T-helper 1 cell treated with Interleukin-12 subunit alpha and Interleukin-12 subunit beta and Interleukin-4 antibody, amounts not matched to agents 30 μg/mL and 1 μg/mL, for 36 hours (primary cell): ENCODE results near the gene SUCO.

Experiments
- H3K27ac Mint-ChIP-seq: one replicate; pipeline ENCODE4 v1.8.0; 2021; ENCODE audit warnings: mild to moderate bottlenecking, mixed read lengths
- H3K27me3 Mint-ChIP-seq: one replicate; pipeline ENCODE4 v1.8.0; 2021; ENCODE audit warnings: low read depth, mixed read lengths
- H3K36me3 Mint-ChIP-seq: one replicate; pipeline ENCODE4 v1.8.0; 2021; ENCODE audit warnings: low read depth, mixed read lengths
- H3K4me1 Mint-ChIP-seq: one replicate; pipeline ENCODE4 v1.8.0; 2021; ENCODE audit warnings: low read depth, mixed read lengths
- H3K4me3 Mint-ChIP-seq: one replicate; pipeline ENCODE4 v1.8.0; 2021; ENCODE audit warnings: mild to moderate bottlenecking, moderate library complexity, mixed read lengths
- H3K9me3 Mint-ChIP-seq: one replicate; pipeline ENCODE4 v1.8.0; 2021; ENCODE audit warnings: mixed read lengths

SUCO gene

DNA sequence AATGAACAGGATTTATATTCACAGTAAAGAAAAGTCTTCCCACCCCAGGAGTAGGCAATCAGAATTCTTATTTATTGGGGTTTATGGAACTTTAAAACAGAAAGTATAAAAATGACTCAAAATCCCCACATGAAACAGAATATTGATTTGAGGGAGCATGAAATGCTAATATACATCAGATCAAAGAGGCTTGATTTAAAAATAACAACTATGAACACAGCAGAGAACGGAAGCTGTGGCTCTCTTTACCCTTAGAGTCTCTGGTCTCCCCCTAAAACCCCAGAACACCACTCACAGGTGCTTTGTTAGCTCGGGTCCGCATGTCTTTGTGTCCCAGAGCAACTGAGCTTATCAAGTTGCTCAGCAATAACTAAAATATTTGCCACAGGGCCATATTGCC is 94.8 kb downstream of the SUCO start:
- H3K36me3 Mint-ChIP-seq, result peaks cover under 1% of the 10 kb centered on the region
- peaks cover 22% of the 10 kb centered on the region for H3K4me1 Mint-ChIP-seq
- peaks cover 33% of the 10 kb centered on the region for H3K27me3 Mint-ChIP-seq
- H3K4me3 Mint-ChIP-seq, result no peak overlapping the region
- H3K27ac Mint-ChIP-seq, result no peak overlapping the region
- no peaks in the 10 kb centered on the region for H3K9me3 Mint-ChIP-seq

DNA sequence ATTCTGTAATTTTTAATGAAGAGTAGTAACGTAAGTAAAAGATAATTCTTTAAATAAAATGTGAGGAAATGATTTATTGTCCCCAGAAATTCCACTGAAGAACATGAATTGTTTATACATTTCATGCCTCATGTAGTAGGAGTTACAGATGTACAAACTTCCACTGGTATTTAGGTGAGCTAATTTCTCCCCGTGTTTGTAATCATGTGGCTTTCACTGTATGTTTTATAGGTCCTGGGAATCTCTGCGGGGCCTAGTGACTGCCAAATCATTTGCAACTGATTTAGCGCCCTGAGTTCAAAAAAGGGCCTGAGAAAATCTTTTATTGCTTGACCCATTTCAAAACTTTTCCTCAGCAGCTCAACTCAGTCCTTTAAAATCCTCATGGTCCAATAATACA is 95.5 kb downstream of the SUCO start:
- Mint-ChIP-seq H3K4me1 (peaks cover 22% of the 10 kb centered on the region), H3K27ac (no peak overlapping the region), H3K36me3 (no peaks in the 10 kb centered on the region), H3K27me3 (peaks cover 33% of the 10 kb centered on the region), H3K4me3 (no peak overlapping the region), H3K9me3 (no peaks in the 10 kb centered on the region)

DNA sequence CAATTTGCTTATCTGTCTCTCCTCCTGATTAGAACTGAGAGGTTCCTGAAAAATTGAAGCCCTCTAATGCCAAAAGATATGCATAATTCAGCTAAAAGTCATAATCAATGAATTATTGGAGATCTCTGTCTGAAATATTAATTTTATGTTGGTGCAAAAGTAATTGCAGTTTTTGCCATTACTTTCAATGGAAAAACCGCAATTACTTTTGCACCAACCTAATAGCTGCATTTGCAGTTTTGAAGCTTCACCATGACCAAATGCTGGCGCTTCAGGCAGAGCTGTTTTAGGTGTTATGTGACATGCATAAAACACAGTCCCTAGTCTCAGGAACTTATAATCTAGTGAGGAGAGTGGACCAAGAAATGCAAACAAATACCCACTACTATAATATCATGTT is 96.2 kb downstream of the SUCO start:
- Mint-ChIP-seq H3K9me3 (no peaks in the 10 kb centered on the region), H3K4me1 (peaks cover 22% of the 10 kb centered on the region)

DNA sequence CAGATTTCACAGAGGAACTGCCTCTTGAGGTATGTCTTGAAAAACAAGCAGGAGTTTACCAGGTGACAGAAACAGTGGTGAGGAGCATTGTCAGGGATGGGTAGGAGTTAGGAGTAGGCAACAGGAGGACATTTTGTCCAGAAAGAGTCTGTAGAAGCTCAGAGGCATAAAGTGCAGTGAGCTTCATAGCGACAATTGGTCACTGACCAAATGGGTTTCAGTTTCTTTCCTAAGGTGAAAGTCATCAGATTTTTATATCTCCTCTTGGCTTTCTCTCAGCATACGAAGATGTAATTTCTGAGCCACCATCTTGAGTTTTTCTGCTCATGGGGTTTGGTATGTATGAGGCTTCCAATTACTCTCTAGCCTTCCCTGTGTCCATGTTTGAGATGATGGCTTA is 96.7 kb downstream of the SUCO start:
- no peak overlapping the region for H3K27ac Mint-ChIP-seq
- H3K9me3 Mint-ChIP-seq, result no peaks in the 10 kb centered on the region
- H3K4me3 Mint-ChIP-seq, result no peak overlapping the region
- H3K27me3 Mint-ChIP-seq, result peaks cover 30% of the 10 kb centered on the region
- no peaks in the 10 kb centered on the region for H3K36me3 Mint-ChIP-seq
- peaks cover 22% of the 10 kb centered on the region for H3K4me1 Mint-ChIP-seq

More for the DNA sequence above, 96.2 kb downstream of the SUCO start:
- no peak overlapping the region for H3K4me3 Mint-ChIP-seq
- H3K36me3 Mint-ChIP-seq, result no peaks in the 10 kb centered on the region
- H3K27ac Mint-ChIP-seq, result no peak overlapping the region
- peaks cover 30% of the 10 kb centered on the region for H3K27me3 Mint-ChIP-seq

DNA sequence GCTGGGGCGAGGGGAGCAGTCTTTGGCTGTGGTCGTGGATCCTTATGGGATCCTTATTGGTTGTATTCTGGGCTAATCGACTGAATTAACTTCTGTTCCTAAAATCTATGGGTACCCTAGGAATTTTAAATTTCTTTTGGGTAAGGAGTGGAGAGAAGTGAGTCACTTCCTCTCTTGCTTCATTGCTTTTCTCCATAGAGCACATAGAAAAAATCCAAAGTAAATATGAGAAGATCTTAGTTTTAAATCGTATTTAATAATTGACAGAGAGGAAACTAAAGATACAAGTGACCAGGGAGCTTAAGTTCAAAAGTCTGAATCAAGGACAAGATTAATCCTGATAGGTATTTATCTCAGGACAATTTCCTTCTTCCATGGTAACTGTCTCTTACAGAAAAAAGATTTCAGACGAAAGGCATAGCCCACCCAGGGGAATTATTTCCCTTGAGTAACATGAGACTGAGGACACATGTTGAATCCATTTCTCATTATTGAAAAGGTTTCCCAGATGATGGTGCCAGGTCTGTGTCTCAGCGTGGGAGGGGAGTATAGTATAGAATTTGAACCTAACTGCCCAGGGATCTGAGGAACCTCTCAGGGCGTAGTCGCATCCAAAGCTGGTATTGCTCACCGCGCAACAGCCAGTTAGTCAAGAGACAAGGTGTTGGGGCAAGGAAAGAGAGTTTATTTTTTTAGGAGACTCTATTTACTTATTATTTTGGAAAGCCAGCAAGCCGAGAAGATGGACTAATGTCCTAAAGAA is 97.3 kb downstream of the SUCO start:
- Mint-ChIP-seq H3K4me3 (no peak overlapping the region), H3K27me3 (peaks cover 30% of the 10 kb centered on the region), H3K9me3 (no peaks in the 10 kb centered on the region), H3K27ac (peak overlapping the region; percentile 31), H3K4me1 (peaks cover 22% of the 10 kb centered on the region), H3K36me3 (no peaks in the 10 kb centered on the region)

DNA sequence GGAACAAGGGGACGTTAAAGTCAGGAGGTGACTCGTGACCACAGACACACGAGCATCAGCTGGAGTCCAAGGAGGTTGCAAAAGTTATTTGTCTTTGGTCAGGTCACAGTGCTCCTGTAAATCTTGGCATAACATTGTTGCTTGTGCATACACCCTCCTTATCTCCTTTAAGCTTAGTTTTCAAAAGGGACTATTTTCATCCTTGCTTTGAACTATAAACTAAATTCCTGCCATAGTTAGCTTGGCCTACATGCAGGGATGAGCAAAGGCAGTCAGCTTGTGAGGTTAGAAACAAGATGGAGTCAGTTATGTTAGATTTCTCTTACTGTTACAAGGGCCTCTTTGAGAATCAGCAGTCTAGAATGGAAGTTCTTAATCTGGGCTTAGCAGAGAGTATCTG is 97.9 kb downstream of the SUCO start:
- no peaks in the 10 kb centered on the region for H3K36me3 Mint-ChIP-seq
- no peak overlapping the region for H3K27ac Mint-ChIP-seq
- H3K27me3 Mint-ChIP-seq, result peaks cover 28% of the 10 kb centered on the region

DNA sequence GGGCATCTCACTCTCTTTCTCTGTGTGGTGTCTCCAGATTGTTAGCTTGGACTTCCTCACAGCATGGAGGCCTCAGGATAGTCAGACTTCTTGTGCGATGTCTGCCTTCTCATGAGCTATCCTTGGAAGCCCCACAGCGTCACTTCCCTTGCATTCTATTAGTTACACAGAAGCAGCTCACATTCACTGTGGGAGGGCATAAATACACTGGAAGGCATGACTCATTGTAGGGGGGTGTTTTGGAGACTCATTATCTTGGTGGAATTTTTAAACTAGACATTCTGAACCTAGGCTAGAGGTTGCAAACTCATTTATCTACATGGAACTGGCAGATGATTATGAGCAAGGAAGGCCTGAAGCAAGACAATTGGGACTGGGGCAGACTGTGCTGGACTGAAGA is 104.6 kb downstream of the SUCO start:
- H3K27ac Mint-ChIP-seq, result peak overlapping the region; percentile 16
- peaks cover 29% of the 10 kb centered on the region for H3K27me3 Mint-ChIP-seq
- peaks cover 9% of the 10 kb centered on the region for H3K36me3 Mint-ChIP-seq
- no peak overlapping the region for H3K4me3 Mint-ChIP-seq
- H3K4me1 Mint-ChIP-seq, result peaks cover 46% of the 10 kb centered on the region
- peaks cover 6% of the 10 kb centered on the region for H3K9me3 Mint-ChIP-seq

More for the DNA sequence above, 97.9 kb downstream of the SUCO start:
- Mint-ChIP-seq H3K4me1 (peaks cover 22% of the 10 kb centered on the region), H3K4me3 (no peak overlapping the region), H3K9me3 (no peaks in the 10 kb centered on the region)

DNA sequence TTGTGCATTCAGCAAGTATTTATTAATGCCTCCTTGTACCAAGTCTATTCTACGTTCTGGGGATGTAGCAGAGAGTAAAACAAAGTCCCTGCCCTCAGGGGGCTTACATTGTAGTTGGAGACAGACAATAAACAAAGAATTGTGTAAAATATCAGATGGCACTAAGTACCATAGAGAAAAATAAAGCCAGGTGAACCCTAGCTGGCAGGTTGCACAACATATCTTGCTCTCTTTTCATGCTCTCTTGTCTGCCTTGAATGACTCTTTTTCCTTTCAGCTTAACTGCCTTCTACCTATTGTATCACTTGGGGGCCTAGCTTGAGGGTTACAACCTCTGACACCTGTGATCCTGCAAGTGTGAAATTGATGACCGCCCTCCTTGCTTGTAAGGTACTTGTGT is 105.3 kb downstream of the SUCO start:
- peaks cover 9% of the 10 kb centered on the region for H3K36me3 Mint-ChIP-seq
- H3K27ac Mint-ChIP-seq, result peak overlapping the region; percentile 92
- H3K4me1 Mint-ChIP-seq, result peaks cover 49% of the 10 kb centered on the region
- H3K9me3 Mint-ChIP-seq, result peaks cover 6% of the 10 kb centered on the region
- H3K4me3 Mint-ChIP-seq, result peak overlapping the region; percentile 68
- H3K27me3 Mint-ChIP-seq, result peaks cover 28% of the 10 kb centered on the region

DNA sequence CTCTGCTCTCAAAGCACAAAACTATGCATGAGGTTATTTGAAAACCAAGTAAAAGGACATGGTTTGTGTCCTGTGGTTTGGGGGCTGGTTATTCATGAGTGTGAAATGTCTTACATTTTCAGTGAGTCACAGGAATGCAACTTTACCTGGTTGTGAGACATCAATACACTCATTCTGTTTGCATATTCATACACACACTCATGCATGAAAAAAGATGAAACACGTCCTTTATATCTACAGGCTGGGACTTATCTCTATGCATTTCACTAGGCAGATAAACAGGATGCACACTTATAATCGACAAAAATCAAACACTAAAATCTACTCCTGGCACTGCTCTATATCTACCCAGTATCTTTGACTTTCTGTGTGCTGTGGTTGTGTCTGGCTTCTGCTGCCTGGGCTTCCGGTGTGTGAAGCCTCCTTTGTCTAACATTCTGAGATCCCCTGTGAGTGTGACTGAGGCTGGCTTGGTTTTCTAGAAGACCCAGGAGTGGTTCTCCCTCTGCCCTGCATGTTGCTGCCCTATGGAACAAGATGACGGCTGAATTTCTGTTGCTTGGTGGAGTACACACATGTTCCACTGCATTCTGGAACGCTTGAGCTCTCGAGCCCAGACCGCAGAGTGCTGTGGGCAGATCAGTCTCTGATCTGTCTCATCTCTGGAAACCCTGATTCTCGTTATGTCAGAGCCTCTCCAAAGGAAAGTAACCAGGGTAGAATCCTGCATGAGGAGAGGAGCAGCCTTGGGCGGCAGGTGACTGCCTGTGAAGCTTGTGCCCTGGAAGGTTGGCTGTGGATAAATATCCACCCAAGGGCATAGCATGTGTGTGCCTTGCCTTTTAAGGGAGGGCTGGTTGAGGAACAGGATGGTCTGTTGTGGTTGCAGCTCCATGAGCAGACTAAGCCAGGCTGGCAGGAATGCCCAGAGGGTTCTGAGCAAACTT is 106.2 kb downstream of the SUCO start:
- Mint-ChIP-seq H3K36me3 (peaks cover 9% of the 10 kb centered on the region), H3K27me3 (peaks cover 28% of the 10 kb centered on the region), H3K4me3 (peak overlapping the region; percentile 68), H3K4me1 (peaks cover 58% of the 10 kb centered on the region), H3K27ac (peak overlapping the region; percentile 92), H3K9me3 (peaks cover 6% of the 10 kb centered on the region)

DNA sequence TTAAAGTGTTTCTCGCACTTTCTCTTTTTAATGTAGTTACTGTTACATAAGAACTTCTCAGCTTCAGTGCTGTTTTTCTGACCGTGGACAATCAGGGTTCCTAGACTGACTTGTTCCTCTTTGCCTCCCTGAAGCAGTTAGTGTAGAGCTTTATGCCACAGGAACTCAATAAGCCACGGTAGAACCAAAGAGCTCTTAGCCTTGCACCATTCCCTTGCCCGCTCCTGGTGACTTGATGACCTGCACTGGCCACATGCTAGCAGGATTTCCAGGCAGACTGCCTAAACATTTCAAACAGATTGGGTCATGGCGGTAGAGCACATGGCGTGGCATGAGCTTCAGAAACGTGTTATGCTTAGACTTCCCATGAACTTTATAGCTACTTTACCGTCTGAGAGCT is 107.2 kb downstream of the SUCO start:
- H3K9me3 Mint-ChIP-seq, result peaks cover 6% of the 10 kb centered on the region
- H3K27ac Mint-ChIP-seq, result peak overlapping the region; percentile 32
- H3K4me1 Mint-ChIP-seq, result peaks cover 66% of the 10 kb centered on the region
- H3K4me3 Mint-ChIP-seq, result peak overlapping the region; percentile 45
- H3K36me3 Mint-ChIP-seq, result peaks cover 9% of the 10 kb centered on the region
- H3K27me3 Mint-ChIP-seq, result peaks cover 31% of the 10 kb centered on the region

DNA sequence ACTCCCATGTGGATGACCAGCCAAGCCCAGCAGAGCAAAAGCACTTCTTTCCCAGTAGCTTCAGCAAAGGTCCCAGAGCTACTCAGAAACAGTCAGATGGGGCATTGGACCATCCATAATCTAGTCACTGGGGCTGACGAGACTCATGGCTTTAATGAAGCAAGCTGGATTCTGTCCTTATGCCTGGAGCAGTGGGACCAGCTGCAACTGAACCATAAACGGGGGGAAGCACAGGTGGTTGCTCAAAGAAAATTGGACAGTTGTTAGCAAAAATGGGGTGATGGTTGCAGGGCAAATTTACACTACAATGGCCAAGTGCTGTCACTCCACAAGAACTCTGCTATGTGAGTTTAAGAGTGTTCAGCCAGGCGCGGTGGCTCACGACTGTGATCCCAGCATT is 108.5 kb downstream of the SUCO start:
- Mint-ChIP-seq H3K27me3 (peaks cover 37% of the 10 kb centered on the region), H3K4me1 (peaks cover 71% of the 10 kb centered on the region), H3K27ac (no peak overlapping the region), H3K4me3 (no peak overlapping the region), H3K9me3 (peaks cover 6% of the 10 kb centered on the region), H3K36me3 (peaks cover 9% of the 10 kb centered on the region)

DNA sequence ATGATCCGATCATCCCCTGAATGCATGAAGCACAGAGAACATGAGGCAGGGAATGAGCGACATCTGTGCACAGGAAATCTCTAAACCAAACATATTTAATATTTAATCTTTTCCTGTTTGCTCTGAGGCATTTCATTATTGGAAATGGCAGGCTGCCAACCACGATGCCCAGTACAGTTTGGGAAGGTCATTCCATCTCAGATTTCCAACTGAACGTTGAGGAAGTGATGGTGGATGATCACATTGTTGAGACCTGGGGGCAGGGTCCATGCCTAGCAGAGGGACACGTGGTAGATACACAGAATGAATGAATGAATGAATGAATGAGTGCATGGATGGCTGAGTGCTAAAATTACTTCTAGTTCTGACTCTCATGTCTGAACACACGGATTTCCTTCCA is 110.0 kb downstream of the SUCO start:
- H3K9me3 Mint-ChIP-seq, result no peaks in the 10 kb centered on the region
- H3K27ac Mint-ChIP-seq, result no peak overlapping the region
- H3K4me1 Mint-ChIP-seq, result peaks cover 77% of the 10 kb centered on the region
- peaks cover 32% of the 10 kb centered on the region for H3K27me3 Mint-ChIP-seq
- H3K4me3 Mint-ChIP-seq, result no peak overlapping the region
- peaks cover 2% of the 10 kb centered on the region for H3K36me3 Mint-ChIP-seq

DNA sequence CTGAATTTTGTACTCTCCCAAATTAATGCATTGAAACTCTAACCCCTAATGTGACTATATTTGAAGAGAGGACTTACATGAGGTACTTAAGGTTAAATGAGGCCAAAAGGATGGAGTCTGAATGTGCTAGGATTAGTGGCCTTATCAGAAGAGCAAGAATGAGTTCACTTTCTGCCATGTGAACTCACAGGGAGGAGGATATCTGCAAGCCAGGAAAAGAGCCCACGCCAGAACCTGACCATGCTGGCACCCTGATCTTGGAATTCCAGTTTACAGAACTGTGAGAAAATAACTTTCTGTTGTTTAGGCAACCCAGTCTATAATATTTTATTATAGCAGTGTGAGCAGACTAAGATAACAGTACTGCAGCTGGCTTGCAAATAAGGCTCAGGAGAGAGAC is 113.7 kb downstream of the SUCO start:
- H3K4me3 Mint-ChIP-seq, result no peak overlapping the region
- peaks cover 32% of the 10 kb centered on the region for H3K27me3 Mint-ChIP-seq
- H3K27ac Mint-ChIP-seq, result peak overlapping the region; percentile 41
- peaks cover 2% of the 10 kb centered on the region for H3K36me3 Mint-ChIP-seq
- H3K4me1 Mint-ChIP-seq, result peaks cover 50% of the 10 kb centered on the region
- no peaks in the 10 kb centered on the region for H3K9me3 Mint-ChIP-seq

DNA sequence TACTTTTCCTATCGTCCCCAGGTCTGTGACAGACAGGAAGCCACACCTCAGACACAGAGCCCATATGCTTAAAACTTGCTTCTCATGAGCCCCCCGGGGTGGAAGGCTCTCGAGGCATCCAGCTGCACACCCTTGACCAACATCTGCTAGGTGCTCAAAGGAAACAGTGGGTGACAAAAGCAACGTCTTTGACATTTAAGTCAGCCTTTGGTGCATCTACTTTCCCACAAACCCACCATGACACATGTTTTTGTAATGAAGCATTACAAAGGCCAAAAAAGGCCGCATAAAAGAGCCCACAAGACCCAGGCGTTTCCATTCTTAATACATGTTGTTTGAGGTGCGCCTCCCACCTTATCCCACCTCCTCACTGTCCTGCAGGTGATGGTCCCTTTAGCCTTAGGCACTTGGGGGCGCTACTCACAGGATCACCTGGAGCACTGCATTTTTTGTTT is 114.2 kb downstream of the SUCO start:
- Mint-ChIP-seq H3K27ac (peak overlapping the region; percentile 66), H3K4me1 (peaks cover 49% of the 10 kb centered on the region), H3K36me3 (peaks cover 2% of the 10 kb centered on the region), H3K4me3 (no peak overlapping the region), H3K27me3 (peaks cover 30% of the 10 kb centered on the region), H3K9me3 (no peaks in the 10 kb centered on the region)

DNA sequence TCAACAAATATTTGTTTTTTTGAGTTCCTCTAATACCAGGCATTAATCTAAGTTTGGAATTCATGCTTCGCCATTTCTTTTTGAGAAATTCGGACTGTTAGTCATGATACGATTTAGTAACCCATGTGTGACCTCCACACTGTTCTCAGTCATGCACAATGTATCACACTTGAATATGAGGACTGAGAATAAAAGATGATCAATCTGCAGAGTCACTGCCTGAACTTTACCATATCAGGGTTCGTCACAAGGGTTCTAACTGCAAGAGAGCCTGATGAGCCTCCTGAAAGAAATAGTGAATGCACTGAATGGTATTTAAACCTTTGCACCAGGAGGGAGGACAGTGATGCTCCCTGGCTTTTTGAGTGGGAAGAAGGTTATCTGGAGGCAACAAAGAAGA is 115.0 kb downstream of the SUCO start:
- Mint-ChIP-seq H3K4me3 (no peak overlapping the region), H3K27ac (no peak overlapping the region), H3K36me3 (peaks cover 2% of the 10 kb centered on the region), H3K9me3 (no peaks in the 10 kb centered on the region), H3K4me1 (peaks cover 45% of the 10 kb centered on the region), H3K27me3 (peaks cover 27% of the 10 kb centered on the region)
